ENCODE data around the gene IL6R. TPM values are rescaled to one million over a fixed set of nuclear protein-coding genes. Genes with fewer than 3 reads are reported as not detected.

IL6R gene
- total and polyA plus RNA-seq, 2 donors (not counting 1 experiment from before 2014, with no cell fraction given) = 3.5 to 5.3 TPM

DNA sequence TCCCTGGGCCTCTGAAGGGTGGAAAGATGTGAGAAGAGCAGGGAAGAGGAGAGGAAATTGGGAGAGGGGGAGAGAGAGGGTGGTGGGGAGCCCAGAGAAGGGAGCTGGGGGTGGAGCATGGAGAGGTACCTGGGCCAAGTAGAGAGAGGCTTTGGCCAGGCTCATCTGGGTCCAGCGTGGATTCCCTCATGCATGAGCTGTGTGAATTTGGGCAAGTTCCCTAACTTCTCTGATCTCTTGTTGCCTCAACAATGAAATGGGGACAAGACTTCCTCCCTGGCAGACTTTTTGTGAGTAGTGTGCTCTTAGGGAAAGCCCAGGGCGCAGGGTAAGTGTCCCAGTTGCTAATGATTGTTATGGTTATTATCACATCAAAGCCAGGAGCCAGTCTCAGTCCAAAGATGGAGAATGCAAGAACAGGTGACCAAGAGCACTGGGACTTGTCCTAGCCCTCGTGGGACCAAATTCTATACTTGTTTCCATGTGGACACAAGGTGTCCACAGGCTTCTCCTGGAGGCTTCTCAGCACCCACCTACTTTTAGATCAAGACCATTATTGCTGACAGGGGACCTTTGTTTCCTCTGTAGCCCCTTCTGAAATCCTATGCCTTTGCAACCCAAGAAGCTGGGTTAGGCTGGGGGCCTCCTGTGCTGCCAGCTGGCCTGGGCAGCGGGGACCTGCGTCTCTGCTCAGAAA lies 13.9 kb downstream of the IL6R start:
- H3K4me1 Mint-ChIP-seq = peaks cover 30% of the 10 kb centered on the region
- H3K9me3 ChIP-seq (ENCODE audit: control extremely low read depth in 1 of 3, control insufficient read depth in 2 of 3, insufficient read depth in 1 of 3, low read length in 2 of 3) = no peaks in the 10 kb centered on the region
- intact Hi-C loops (cut with micrococcal nuclease) = no loop called here
- peaks cover 15 to 31% of the 10 kb centered on the region in 2 donors for H3K4me1 ChIP-seq (ENCODE audit: control insufficient read depth in 2 of 2, insufficient read depth in 2 of 2, low read length in 2 of 2)
- H3K79me2 ChIP-seq (ENCODE audit: control insufficient read depth, insufficient read depth, low read length) = peaks cover 29% of the 10 kb centered on the region
- 54% methylated on average over 4 of the region's 5 CpGs for WGBS (ENCODE audit: insufficient coverage)
- H3K27me3 ChIP-seq (replicated peaks in 1 of 4; ENCODE audit: control extremely low read depth in 1 of 4, control insufficient read depth in 3 of 4, insufficient read depth in 4 of 4, low read length in 3 of 4) = no peaks in the 10 kb centered on the region
- H3K27ac ChIP-seq (ENCODE audit: low read length in 2 of 2) = no peak overlapping the region
- no peaks in the 10 kb centered on the region for H4K20me1 ChIP-seq (ENCODE audit: control insufficient read depth, insufficient read depth, low read length, poor library complexity, severe bottlenecking)
- no peaks in the 10 kb centered on the region for H3K27me3 Mint-ChIP-seq
- H3K4me3 ChIP-seq (ENCODE audit: control extremely low read depth in 1 of 5, extremely low read depth in 1 of 5, insufficient read depth in 1 of 5, low read depth in 2 of 5, low read length in 4 of 5) = no peak overlapping the region
- H2AFZ ChIP-seq (ENCODE audit: insufficient read depth, low read depth, low read length, poor library complexity, severe bottlenecking) = peak overlapping the region; percentile 56
- no peak for ATAC-seq (ENCODE audit: low read depth)
- peak overlapping the region; percentile 71 for H3K4me3 Mint-ChIP-seq
- peak overlapping the region; percentile 28 for H3K4me2 ChIP-seq (replicated peaks; ENCODE audit: low read depth, low read length, poor library complexity, severe bottlenecking)
- ChIA-PET POLR2A (interaction anchor here (1.7 kb wide), 1 partner anchor 11 kb away, joined by 7 read pairs; no protein-coding TSS in a partner anchor), CTCF (interaction anchor here (0.9 to 2.5 kb wide), 4 partner anchors 13 to 95 kb away, joined by 3 to 10 read pairs (median 5); no protein-coding TSS in a partner anchor)
- no peak for DNase-seq
- H3K36me3 ChIP-seq (replicated peaks in 1 of 2; ENCODE audit: control extremely low read depth in 1 of 2, control insufficient read depth in 1 of 2, extremely low read depth in 1 of 2, insufficient read depth in 2 of 2, low read length in 1 of 2) = no peaks in the 10 kb centered on the region
- no peak overlapping the region for H3K9ac ChIP-seq (ENCODE audit: low read length)
- no peaks in the 10 kb centered on the region for H3K9me3 Mint-ChIP-seq (ENCODE audit: insufficient read depth)
- peak overlapping the region; percentile 65 for H3K27ac Mint-ChIP-seq
- TF ChIP-seq EZH2 (IDR thresholded peaks at IDR 0.05; ENCODE audit: borderline replicate concordance, insufficient read depth, low read depth, low read length, poor library complexity, severe bottlenecking) (no peak), CTCF (IDR thresholded peaks at IDR 0.05) (no peak)

All from B cell (primary cell).